Hepatocyte (in vitro differentiated cells): Measurements from ENCODE around the gene AUNIP. TPM values are rescaled to one million over a fixed set of nuclear protein-coding genes. Genes with fewer than 3 reads are reported as not detected.

Source experiments
- DNase-seq: peaks from one replicate; pipeline ENCODE4 v3.0.0-alpha.2; 2016; ENCODE audit warnings: low spot score
- H2AFZ ChIP-seq: fragments of 200-600 bp; sonication (generic); 2 replicates; pipeline ENCODE4 v1.6.0; 2016; ENCODE audit warnings: antibody characterized with exemption, mild to moderate bottlenecking
- H3K27ac ChIP-seq: fragments of 200-600 bp; sonication (generic); 2 replicates; pipeline ENCODE4 v1.5.1; 2016; ENCODE audit warnings: mild to moderate bottlenecking
- H3K27me3 ChIP-seq: fragments of 200-600 bp; sonication (generic); 2 replicates; pipeline ENCODE4 v1.6.1; 2016
- H3K36me3 ChIP-seq: fragments of 200-600 bp; sonication (generic); replicated peaks from 2 replicates; pipeline ENCODE4 v1.5.1; 2016; ENCODE audit warnings: low read depth; ENCODE audit not compliant: insufficient read depth
- H3K4me1 ChIP-seq: fragments of 200-600 bp; sonication (generic); 2 replicates; pipeline ENCODE4 v1.5.1; 2016; ENCODE audit warnings: mild to moderate bottlenecking, moderate library complexity; ENCODE audit not compliant: insufficient read depth
- H3K4me2 ChIP-seq: fragments of 200-600 bp; sonication (generic); 2 replicates; pipeline ENCODE4 v1.6.0; 2016
- H3K4me3 ChIP-seq: fragments of 200-600 bp; sonication (generic); 2 replicates; pipeline ENCODE4 v1.5.1; 2016; ENCODE audit warnings: mild to moderate bottlenecking
- H3K79me2 ChIP-seq: fragments of 200-600 bp; sonication (generic); 2 replicates; pipeline ENCODE4 v1.6.0; 2017; ENCODE audit warnings: mild to moderate bottlenecking
- H3K9me2 ChIP-seq: fragments of 200-600 bp; sonication (generic); replicated peaks from 2 replicates; pipeline ENCODE4 v1.6.0; 2017; ENCODE audit warnings: mild to moderate bottlenecking; ENCODE audit not compliant: insufficient read depth
- H3K9me3 ChIP-seq: fragments of 200-600 bp; sonication (generic); 2 replicates; pipeline ENCODE4 v1.5.1; 2016; ENCODE audit warnings: low read depth, mild to moderate bottlenecking
- H4K20me1 ChIP-seq: fragments of 200-600 bp; sonication (generic); 2 replicates; pipeline ENCODE4 v1.6.0; 2016; ENCODE audit warnings: mild to moderate bottlenecking; ENCODE audit not compliant: insufficient read depth, poor library complexity, severe bottlenecking
- EZH2 ChIP-seq: fragments of 200-600 bp; sonication (generic); IDR thresholded peaks from 2 replicates; pipeline ENCODE4 v1.6.1; 2016; ENCODE audit warnings: antibody characterized with exemption, mild to moderate bottlenecking, borderline replicate concordance
- EZH2phosphoT487 ChIP-seq: fragments of 200-600 bp; sonication (generic); IDR thresholded peaks from one replicate; pipeline ENCODE4 v1.6.1; 2018; ENCODE audit warnings: antibody characterized with exemption, mild to moderate bottlenecking, low read depth, moderate library complexity; ENCODE audit not compliant: unreplicated experiment, severe bottlenecking
- WGBS: methylation state at CpG from one replicate; pipeline ENCODE4 v1.1.6; 2016; ENCODE audit warnings: low lambda C conversion rate; ENCODE audit errors: missing lambda C conversion rate; 5-methylcytosine and 5-hydroxymethylcytosine counted together
- polyA plus RNA-seq: library from polyadenylated mRNA; unstranded; fragments of >200 nt; fragmentation: Nextera tagmentation; extraction: Ambion mirVana; gene quantifications from 2 replicates; pipeline ENCODE4 v1.2.1, GENCODE V29; 2016
- total RNA-seq: library from RNA; depleted of rRNA; stranded (reverse); fragments of >200 nt; gene quantifications from 2 replicates; pipeline ENCODE4 v1.2.3, GENCODE V29; 2014
- TF ChIP-seq, protein P1 (sequence below): fragments of 200-600 bp; sonication (generic); IDR thresholded peaks from 2 replicates; pipeline ENCODE4 v1.5.1; 2016; ENCODE audit warnings: antibody characterized with exemption, mild to moderate bottlenecking; ENCODE audit not compliant: poor library complexity

Gene AUNIP
- total and polyA plus RNA-seq, 2 experiments from 2014 or later: 0.41 to 1.3 TPM

DNA sequence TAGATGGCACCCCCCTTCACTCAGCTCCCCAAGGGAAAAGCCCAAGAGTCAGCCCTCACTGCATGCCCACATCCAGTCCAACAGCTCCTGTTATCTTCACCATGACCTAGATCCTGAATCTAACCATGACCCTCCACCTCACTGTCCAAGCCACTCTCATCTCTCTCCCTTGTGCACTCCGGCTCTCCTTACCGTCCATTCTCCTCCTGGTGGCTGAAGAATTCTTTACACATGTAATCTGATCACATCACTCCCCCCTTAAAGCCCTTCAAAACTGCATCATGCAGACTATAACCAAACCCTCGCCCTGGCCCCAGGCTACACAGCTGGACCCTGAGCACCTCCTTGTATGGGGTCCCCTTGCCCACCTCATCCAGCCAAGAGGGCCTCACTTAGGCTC is 30.2 kb upstream of the AUNIP start:
- Histone ChIP-seq H4K20me1 (no peaks in the 10 kb centered on the region), H3K9me2 (no peaks in the 10 kb centered on the region), H3K79me2 (no peaks in the 10 kb centered on the region), H3K4me1 (peaks cover 52% of the 10 kb centered on the region), H2AFZ (no peak overlapping the region), H3K9me3 (no peaks in the 10 kb centered on the region), H3K27me3 (no peaks in the 10 kb centered on the region), H3K27ac (peak overlapping the region; percentile 97), H3K4me2 (peak overlapping the region; percentile 22), H3K4me3 (no peak overlapping the region), H3K36me3 (no peaks in the 10 kb centered on the region)
- TF ChIP-seq EZH2phosphoT487 (no peak), EZH2 (no peak)
- TF ChIP-seq, protein P1, sequence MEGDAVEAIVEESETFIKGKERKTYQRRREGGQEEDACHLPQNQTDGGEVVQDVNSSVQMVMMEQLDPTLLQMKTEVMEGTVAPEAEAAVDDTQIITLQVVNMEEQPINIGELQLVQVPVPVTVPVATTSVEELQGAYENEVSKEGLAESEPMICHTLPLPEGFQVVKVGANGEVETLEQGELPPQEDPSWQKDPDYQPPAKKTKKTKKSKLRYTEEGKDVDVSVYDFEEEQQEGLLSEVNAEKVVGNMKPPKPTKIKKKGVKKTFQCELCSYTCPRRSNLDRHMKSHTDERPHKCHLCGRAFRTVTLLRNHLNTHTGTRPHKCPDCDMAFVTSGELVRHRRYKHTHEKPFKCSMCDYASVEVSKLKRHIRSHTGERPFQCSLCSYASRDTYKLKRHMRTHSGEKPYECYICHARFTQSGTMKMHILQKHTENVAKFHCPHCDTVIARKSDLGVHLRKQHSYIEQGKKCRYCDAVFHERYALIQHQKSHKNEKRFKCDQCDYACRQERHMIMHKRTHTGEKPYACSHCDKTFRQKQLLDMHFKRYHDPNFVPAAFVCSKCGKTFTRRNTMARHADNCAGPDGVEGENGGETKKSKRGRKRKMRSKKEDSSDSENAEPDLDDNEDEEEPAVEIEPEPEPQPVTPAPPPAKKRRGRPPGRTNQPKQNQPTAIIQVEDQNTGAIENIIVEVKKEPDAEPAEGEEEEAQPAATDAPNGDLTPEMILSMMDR: no peak
- 43% methylated on average over 3 of the region's 3 CpGs for WGBS
- DNase-seq: no peak

DNA sequence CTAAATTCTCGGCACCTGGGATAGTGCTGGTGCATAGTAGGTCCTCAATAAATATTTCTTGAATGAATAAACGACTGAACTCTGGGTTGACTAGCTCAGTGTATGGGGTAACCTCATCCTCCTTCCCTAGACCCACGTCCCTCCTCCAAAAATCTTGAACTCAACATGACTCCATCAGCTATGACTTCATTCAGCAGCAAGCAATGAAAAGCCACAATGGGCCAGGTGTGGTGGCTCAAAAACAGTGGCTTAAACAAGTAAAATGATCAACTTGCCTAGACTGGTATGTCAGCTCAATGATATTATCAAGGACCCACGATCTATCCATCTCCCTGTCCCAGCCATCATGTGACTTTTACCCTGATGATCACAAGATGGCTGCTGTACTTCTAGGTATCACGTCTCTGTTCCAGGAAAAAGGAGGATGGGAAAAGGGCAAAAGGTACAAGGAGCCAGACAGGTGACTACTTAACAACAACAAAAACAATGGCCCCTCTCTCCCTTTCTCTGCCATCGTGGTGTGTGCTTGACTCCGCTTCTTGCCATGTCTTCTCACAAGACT is 29.2 kb upstream of the AUNIP start:
- no peak for DNase-seq
- H3K4me1 ChIP-seq: peaks cover 48% of the 10 kb centered on the region

DNA sequence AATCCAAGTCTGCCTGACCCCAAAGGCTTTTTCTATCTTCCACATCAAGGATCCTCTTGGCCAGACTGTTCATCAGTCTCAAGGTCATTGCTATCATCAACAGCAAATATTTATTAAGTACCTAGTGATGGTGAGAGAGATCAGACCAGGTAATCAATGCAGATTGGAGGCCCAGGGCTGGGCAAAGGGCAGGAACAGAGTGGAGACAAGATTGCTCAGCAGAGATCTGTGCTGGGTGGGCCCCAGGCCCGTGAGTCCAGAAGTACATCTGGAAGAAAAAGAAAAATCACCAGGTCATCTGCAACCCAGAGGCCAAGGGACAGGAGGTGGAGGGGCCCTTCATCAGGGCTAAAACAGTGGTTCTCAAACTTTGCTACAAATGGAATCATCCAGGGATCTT is 26.3 kb upstream of the AUNIP start:
- peak overlapping the region; percentile 70 for H3K27ac ChIP-seq
- H3K4me2 ChIP-seq: peak overlapping the region; percentile 30
- H3K36me3 ChIP-seq: no peaks in the 10 kb centered on the region

More for the DNA sequence above, 29.2 kb upstream of the AUNIP start:
- H4K20me1 ChIP-seq: no peaks in the 10 kb centered on the region
- H3K9me2 ChIP-seq: no peaks in the 10 kb centered on the region
- no peaks in the 10 kb centered on the region for H3K79me2 ChIP-seq
- H2AFZ ChIP-seq: no peak overlapping the region
- 86% methylated on average over 7 of the region's 7 CpGs for WGBS
- H3K27ac ChIP-seq: peak overlapping the region; percentile 97
- H3K27me3 ChIP-seq: no peaks in the 10 kb centered on the region
- no peak overlapping the region for H3K4me2 ChIP-seq
- no peaks in the 10 kb centered on the region for H3K36me3 ChIP-seq
- H3K9me3 ChIP-seq: no peaks in the 10 kb centered on the region
- TF ChIP-seq EZH2 (no peak), EZH2phosphoT487 (no peak)
- TF ChIP-seq, protein P1: no peak
- H3K4me3 ChIP-seq: no peak overlapping the region

More for the DNA sequence above, 26.3 kb upstream of the AUNIP start:
- H4K20me1 ChIP-seq: no peaks in the 10 kb centered on the region
- H3K9me2 ChIP-seq: no peaks in the 10 kb centered on the region
- H3K4me1 ChIP-seq: peaks cover 20% of the 10 kb centered on the region
- TF ChIP-seq, protein P1: no peak
- no peak overlapping the region for H3K4me3 ChIP-seq
- H3K27me3 ChIP-seq: no peaks in the 10 kb centered on the region
- no peaks in the 10 kb centered on the region for H3K79me2 ChIP-seq
- H2AFZ ChIP-seq: no peak overlapping the region
- no peaks in the 10 kb centered on the region for H3K9me3 ChIP-seq
- 42% methylated on average over 1 of the region's 1 CpG for WGBS
- DNase-seq: no peak
